ENCODE measurements around the gene UBA5.

The UBA5 gene

GRCh38 chr3:132660811-132661070, 612 bp downstream of the UBA5 start:
- no peaks in the 10 kb centered on the region for H3K9me3 Mint-ChIP-seq
- peaks cover 7 to 22% of the 10 kb centered on the region in 2 donors for H3K36me3 Mint-ChIP-seq
- peak overlapping the region; percentile 90 to 99 for H3K4me3 Mint-ChIP-seq
- peak overlapping the region; percentile 99 for H3K27ac Mint-ChIP-seq
- H3K4me1 Mint-ChIP-seq = peaks cover 18 to 50% of the 10 kb centered on the region in 2 donors
- DNase-seq = no peak
- ATAC-seq (replicated peaks) = peak in 1 of 2 donors; percentile 12
- no peaks in the 10 kb centered on the region for H3K27me3 Mint-ChIP-seq

GRCh38 chr3:132661101-132661500, 972 bp downstream of the UBA5 start:
- H3K4me1 Mint-ChIP-seq = peaks cover 18 to 50% of the 10 kb centered on the region in 2 donors
- H3K4me3 Mint-ChIP-seq = peak overlapping the region; percentile 90 to 99
- ATAC-seq (replicated peaks) (no peak), DNase-seq (no peak)
- peak overlapping the region; percentile 99 for H3K27ac Mint-ChIP-seq
- peaks cover 7 to 22% of the 10 kb centered on the region in 2 donors for H3K36me3 Mint-ChIP-seq
- no peaks in the 10 kb centered on the region for H3K27me3 Mint-ChIP-seq
- no peaks in the 10 kb centered on the region for H3K9me3 Mint-ChIP-seq

GRCh38 chr3:132662212-132662611, 2.1 kb downstream of the UBA5 start:
- Mint-ChIP-seq H3K4me3 (no peak overlapping the region), H3K9me3 (no peaks in the 10 kb centered on the region), H3K27ac (no peak overlapping the region), H3K36me3 (peaks cover 7 to 22% of the 10 kb centered on the region in 2 donors), H3K27me3 (no peaks in the 10 kb centered on the region), H3K4me1 (peaks cover 18 to 50% of the 10 kb centered on the region in 2 donors)
- ATAC-seq (replicated peaks) (no peak), DNase-seq (no peak)

- Mint-ChIP-seq H3K27ac (no peak overlapping the region), H3K4me3 (no peak overlapping the region), H3K9me3 (no peaks in the 10 kb centered on the region), H3K36me3 (peaks cover 11 to 25% of the 10 kb centered on the region in 2 donors), H3K27me3 (no peaks in the 10 kb centered on the region), H3K4me1 (peaks cover 18 to 43% of the 10 kb centered on the region in 2 donors)
- no peak for ATAC-seq (replicated peaks)
- DNase-seq = no peak
Observed at GRCh38 chr3:132665230-132665745, 5.2 kb downstream of the UBA5 start.

GRCh38 chr3:132669256-132669777, 9.2 kb downstream of the UBA5 start:
- ATAC-seq (replicated peaks) (no peak), DNase-seq (no peak)
- H3K9me3 Mint-ChIP-seq = no peaks in the 10 kb centered on the region
- H3K4me1 Mint-ChIP-seq = peaks cover 8% of the 10 kb centered on the region in 2 donors
- H3K27me3 Mint-ChIP-seq = no peaks in the 10 kb centered on the region
- no peak overlapping the region for H3K27ac Mint-ChIP-seq
- peaks cover 12 to 21% of the 10 kb centered on the region in 2 donors for H3K36me3 Mint-ChIP-seq
- H3K4me3 Mint-ChIP-seq = no peak overlapping the region

- no peaks in the 10 kb centered on the region for H3K9me3 Mint-ChIP-seq
- H3K4me1 Mint-ChIP-seq = peaks cover 2 to 10% of the 10 kb centered on the region in 2 donors
- H3K27ac Mint-ChIP-seq = peak overlapping the region; percentile 27
- peaks cover 19 to 23% of the 10 kb centered on the region in 2 donors for H3K36me3 Mint-ChIP-seq
- H3K4me3 Mint-ChIP-seq = no peak overlapping the region
- no peaks in the 10 kb centered on the region for H3K27me3 Mint-ChIP-seq
- peak; percentile 67 to 85 for ATAC-seq (replicated peaks)
- no peak for DNase-seq
Observed at GRCh38 chr3:132675408-132675807, 15.3 kb downstream of the UBA5 start.

- H3K27ac Mint-ChIP-seq = no peak overlapping the region
Observed at GRCh38 chr3:132679911-132680310, 19.8 kb downstream of the UBA5 start.

GRCh38 chr3:132681421-132681820, 21.3 kb downstream of the UBA5 start:
- H3K27me3 Mint-ChIP-seq = no peaks in the 10 kb centered on the region
- H3K9me3 Mint-ChIP-seq = no peaks in the 10 kb centered on the region
- no peak overlapping the region for H3K4me3 Mint-ChIP-seq
- no peak for DNase-seq
- no peak overlapping the region for H3K27ac Mint-ChIP-seq
- ATAC-seq (replicated peaks) = no peak
- H3K4me1 Mint-ChIP-seq = no peaks in the 10 kb centered on the region
- H3K36me3 Mint-ChIP-seq = peaks cover 15 to 17% of the 10 kb centered on the region in 2 donors

More at GRCh38 chr3:132679911-132680310, 19.8 kb downstream of the UBA5 start:
- H3K9me3 Mint-ChIP-seq = no peaks in the 10 kb centered on the region
- DNase-seq = no peak
- H3K36me3 Mint-ChIP-seq = peaks cover 19 to 21% of the 10 kb centered on the region in 2 donors
- H3K27me3 Mint-ChIP-seq = no peaks in the 10 kb centered on the region
- no peak for ATAC-seq (replicated peaks)
- no peak overlapping the region for H3K4me3 Mint-ChIP-seq
- H3K4me1 Mint-ChIP-seq = peaks cover 2 to 8% of the 10 kb centered on the region in 2 donors

GRCh38 chr3:132682201-132682600, 22.1 kb downstream of the UBA5 start:
- DNase-seq = no peak
- Mint-ChIP-seq H3K9me3 (no peaks in the 10 kb centered on the region), H3K4me1 (no peaks in the 10 kb centered on the region), H3K36me3 (peaks cover 15% of the 10 kb centered on the region in 2 donors), H3K27ac (peak overlapping the region; percentile 67), H3K27me3 (no peaks in the 10 kb centered on the region), H3K4me3 (no peak overlapping the region)
- no peak for ATAC-seq (replicated peaks)

- Mint-ChIP-seq H3K36me3 (peaks cover 12 to 23% of the 10 kb centered on the region in 2 donors), H3K9me3 (no peaks in the 10 kb centered on the region)
Observed at GRCh38 chr3:132690040-132690439, 29.9 kb downstream of the UBA5 start.

GRCh38 chr3:132694991-132695390, 34.9 kb downstream of the UBA5 start:
- Mint-ChIP-seq H3K4me1 (no peaks in the 10 kb centered on the region), H3K4me3 (no peak overlapping the region), H3K9me3 (no peaks in the 10 kb centered on the region), H3K27me3 (no peaks in the 10 kb centered on the region), H3K36me3 (peaks cover 15 to 35% of the 10 kb centered on the region in 2 donors), H3K27ac (no peak overlapping the region)
- DNase-seq = no peak
- no peak for ATAC-seq (replicated peaks)

More at GRCh38 chr3:132690040-132690439, 29.9 kb downstream of the UBA5 start:
- Mint-ChIP-seq H3K4me3 (no peak overlapping the region), H3K27me3 (no peaks in the 10 kb centered on the region), H3K4me1 (no peaks in the 10 kb centered on the region), H3K27ac (no peak overlapping the region)
- DNase-seq = no peak
- no peak for ATAC-seq (replicated peaks)

- no peaks in the 10 kb centered on the region for H3K27me3 Mint-ChIP-seq
- ATAC-seq (replicated peaks) (no peak), DNase-seq (no peak)
- no peaks in the 10 kb centered on the region for H3K9me3 Mint-ChIP-seq
- no peak overlapping the region for H3K27ac Mint-ChIP-seq
- no peaks in the 10 kb centered on the region for H3K4me1 Mint-ChIP-seq
- peaks cover 15 to 35% of the 10 kb centered on the region in 2 donors for H3K36me3 Mint-ChIP-seq
- H3K4me3 Mint-ChIP-seq = no peak overlapping the region
Observed at GRCh38 chr3:132695422-132695821, 35.3 kb downstream of the UBA5 start.

GRCh38 chr3:132703733-132704132, 43.6 kb downstream of the UBA5 start:
- no peaks in the 10 kb centered on the region for H3K4me1 Mint-ChIP-seq
- no peak overlapping the region for H3K4me3 Mint-ChIP-seq
- no peak for DNase-seq
- H3K27ac Mint-ChIP-seq = no peak overlapping the region
- no peaks in the 10 kb centered on the region for H3K27me3 Mint-ChIP-seq
- H3K9me3 Mint-ChIP-seq = no peaks in the 10 kb centered on the region
- no peak for ATAC-seq (replicated peaks)
- peaks cover 22 to 42% of the 10 kb centered on the region in 2 donors for H3K36me3 Mint-ChIP-seq

- no peak for ATAC-seq (replicated peaks)
- Mint-ChIP-seq H3K4me1 (no peaks in the 10 kb centered on the region), H3K9me3 (no peaks in the 10 kb centered on the region), H3K36me3 (peaks cover 18 to 36% of the 10 kb centered on the region in 2 donors), H3K27me3 (no peaks in the 10 kb centered on the region), H3K27ac (no peak overlapping the region), H3K4me3 (no peak overlapping the region)
- DNase-seq = no peak
Observed at GRCh38 chr3:132709761-132710160, 49.6 kb downstream of the UBA5 start.

- Mint-ChIP-seq H3K27ac (no peak overlapping the region), H3K4me3 (no peak overlapping the region), H3K9me3 (no peaks in the 10 kb centered on the region), H3K36me3 (peaks cover 18 to 36% of the 10 kb centered on the region in 2 donors), H3K27me3 (no peaks in the 10 kb centered on the region), H3K4me1 (no peaks in the 10 kb centered on the region)
- no peak for DNase-seq
- no peak for ATAC-seq (replicated peaks)
Observed at GRCh38 chr3:132710311-132710710, 50.2 kb downstream of the UBA5 start.

Measured in stimulated activated naive B cell treated with anti-CD40 and anti-IgM and Interleukin-4, amounts not matched to agents 10 μg/mL and 1 μg/mL and 100 μg/mL, for 72 hours (primary cell).